GM03348 (cell line): ENCODE measurements around the gene STX17.

Experiments used
- DNase-seq: peaks from one replicate; pipeline ENCODE4 v3.0.0; 2012; ENCODE audit warnings: low spot score

The STX17 gene

DNA sequence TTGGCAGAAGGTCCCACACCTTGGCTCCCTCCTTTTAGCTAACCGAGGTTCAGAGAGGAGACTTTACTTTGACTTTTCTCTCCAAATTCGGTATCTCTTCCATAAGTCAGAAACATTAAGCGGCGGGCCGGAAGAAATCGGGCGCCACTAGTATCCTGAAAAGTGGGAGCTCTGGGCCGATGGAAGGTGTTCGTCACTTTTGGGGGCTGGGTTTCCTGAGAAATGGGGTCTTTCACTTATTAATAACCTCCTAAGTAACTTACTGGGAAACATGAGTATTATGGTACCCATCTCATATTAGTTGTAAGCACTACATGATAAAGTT is 716 bp downstream of the STX17 start:
- no peak for DNase-seq

DNA sequence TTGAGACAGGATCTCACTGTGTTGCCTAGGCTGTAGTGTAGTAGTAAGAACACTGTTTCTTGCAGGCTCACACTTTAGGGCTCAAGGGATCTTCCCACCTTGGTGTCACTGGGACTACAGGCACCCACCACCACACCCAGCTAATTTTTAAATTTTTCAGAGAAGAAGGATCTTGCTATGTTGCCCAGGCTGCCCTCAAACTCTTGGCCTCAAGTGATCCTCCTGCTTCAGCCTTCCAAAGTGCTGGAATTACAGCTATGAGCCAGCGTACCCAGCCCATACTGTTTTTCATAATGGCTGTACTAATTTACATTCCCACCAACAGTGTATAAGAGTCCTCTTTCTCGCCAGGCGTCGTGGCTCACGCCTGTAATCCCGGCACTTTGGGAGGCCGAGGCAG is 5.1 kb downstream of the STX17 start:
- no peak for DNase-seq

DNA sequence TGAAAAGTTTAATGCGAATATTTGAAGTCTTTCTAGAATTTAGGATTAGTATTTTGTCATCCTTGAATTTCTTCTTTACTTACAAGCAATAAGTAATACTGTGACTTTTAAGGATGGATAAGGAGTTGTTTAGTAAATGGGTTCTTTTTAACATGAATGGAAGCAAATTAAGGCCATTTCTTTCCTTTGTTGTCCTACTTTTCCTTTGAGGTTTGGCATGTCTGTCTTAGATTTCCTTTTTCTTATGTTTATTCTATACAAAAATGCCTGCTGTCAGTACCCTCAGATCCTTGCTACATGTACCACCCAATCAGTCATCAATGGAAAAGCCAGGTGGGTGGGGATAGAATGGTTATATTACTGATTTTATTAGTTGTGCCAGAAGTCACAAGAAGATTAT is 10.2 kb downstream of the STX17 start:
- DNase-seq = no peak

DNA sequence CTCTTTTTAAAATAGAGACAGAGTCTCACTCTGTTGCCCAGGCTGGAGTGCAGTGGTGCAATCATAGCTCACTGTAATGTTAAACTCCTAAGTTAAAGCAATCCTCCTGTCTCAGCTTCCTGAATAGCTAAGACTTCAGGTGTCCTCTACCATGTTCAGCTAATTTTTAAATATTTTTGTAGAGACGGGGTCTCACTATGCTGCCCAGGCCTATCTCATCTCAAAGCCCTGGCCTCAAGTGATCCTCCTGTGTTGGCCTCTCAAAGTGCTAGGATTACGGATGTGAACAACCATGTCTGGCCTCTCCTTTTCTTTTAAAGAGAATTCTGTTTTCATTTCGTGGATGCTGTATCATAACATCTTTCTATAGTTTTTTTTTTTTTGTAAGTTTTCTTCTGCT is 11.7 kb downstream of the STX17 start:
- DNase-seq = no peak

DNA sequence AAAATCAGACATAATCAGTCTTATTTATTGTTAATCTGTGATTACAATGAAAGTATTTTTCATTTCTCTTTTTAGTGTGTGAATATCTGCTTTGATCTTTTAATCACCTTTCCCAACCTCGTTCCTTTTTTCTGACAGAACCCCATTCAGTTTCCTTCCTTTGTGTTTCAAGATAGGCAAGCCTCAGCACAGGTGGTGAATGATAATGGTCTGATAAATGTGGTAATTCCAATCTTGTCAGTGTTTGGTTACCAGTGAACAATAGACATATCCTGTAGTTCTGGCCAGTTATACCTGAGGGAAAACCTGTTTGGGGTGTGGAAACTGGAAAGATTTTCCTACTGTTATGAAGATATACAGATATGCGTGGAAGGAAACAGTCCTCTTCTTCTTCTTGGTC is 13.5 kb downstream of the STX17 start:
- DNase-seq = no peak

DNA sequence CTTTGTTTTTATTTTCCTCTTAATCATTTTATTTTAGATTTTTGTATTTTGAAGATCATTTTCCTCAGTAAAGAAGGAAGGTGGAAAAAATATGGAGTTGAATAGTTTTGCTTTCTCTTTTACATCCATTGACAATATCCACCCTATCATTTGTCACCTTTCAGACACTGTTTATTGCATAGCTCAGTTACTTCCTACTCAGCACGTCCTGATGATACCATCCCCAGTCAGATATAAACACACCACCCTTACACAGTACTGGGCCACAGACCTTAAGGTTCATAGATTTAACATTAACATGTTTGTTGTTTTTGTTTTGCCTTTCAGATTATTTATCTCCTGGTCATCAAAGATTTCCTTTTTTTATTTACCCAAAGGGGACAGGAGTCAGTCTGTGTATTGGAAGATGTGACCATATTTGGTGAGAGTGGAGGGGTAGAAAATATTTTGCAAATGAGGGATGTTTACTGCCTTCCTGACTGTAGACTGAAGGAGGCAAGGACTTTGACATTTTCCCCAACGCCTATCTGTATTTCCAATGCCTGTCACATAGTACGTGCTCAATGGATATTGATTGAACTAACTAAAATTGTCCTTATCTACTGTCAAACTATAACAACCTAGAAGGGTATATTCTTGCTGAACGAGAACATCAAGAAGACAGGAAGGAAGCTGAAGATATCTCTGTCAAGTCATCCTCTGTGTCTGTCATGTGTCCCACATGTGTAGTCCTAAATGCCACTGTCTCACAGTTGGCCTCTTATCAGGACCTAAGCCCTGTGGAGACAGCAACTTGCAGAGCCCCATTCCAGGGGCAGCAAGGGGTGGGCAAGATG is 15.6 kb downstream of the STX17 start:
- DNase-seq = no peak

DNA sequence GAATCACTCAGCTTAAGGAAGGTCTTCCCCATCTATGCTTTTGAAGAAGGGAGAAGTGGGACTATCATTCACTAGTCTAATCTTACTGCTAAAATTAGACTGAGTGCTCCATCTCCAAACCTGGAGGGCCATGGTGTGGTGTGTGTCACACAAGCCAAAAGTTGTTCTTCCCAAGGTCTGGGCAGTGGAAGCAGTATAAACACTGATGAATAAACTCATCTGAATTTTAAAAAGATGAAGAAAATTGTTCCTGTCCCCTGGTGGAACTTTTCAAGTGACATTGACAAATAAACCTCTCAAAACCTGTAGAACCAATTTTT is 16.2 kb downstream of the STX17 start:
- DNase-seq = no peak

DNA sequence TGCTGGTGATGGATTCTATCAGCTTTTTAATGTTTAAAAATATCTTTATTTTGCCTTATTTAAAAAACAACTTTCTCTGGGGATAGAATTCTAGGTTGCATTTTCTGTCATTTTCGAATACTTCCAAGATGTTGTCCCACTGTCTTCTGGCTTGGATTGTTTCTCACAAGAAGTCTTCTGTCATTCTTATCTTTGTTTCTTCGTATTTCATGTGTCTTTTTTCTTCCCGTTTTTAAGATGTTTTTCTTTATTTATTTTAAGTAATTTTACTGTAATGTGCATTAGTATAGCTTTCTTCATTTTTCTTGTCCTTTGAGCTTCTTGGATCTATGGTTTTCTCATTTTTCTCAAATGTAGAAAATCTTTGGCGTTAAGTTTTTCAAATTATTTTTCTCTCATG is 19.1 kb downstream of the STX17 start:
- DNase-seq = no peak

DNA sequence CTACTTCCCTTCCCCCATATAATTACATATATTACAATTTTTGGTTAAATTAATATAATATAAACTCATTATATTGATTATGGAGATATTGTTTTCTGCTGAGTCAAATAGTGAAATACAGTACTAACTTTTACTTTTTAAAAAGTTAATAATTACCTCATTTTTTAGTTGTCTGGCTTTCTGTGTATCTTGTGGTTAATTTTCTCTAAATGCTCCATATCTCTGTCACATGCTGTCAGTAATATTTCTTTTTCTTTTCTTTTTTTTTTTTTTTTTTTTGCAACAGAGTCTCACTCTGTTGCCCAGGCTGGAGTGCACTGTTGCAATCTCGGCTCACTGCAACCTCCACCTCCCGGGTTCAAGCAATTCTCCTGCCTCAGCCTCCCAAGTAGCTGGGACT is 23.2 kb downstream of the STX17 start:
- no peak for DNase-seq

DNA sequence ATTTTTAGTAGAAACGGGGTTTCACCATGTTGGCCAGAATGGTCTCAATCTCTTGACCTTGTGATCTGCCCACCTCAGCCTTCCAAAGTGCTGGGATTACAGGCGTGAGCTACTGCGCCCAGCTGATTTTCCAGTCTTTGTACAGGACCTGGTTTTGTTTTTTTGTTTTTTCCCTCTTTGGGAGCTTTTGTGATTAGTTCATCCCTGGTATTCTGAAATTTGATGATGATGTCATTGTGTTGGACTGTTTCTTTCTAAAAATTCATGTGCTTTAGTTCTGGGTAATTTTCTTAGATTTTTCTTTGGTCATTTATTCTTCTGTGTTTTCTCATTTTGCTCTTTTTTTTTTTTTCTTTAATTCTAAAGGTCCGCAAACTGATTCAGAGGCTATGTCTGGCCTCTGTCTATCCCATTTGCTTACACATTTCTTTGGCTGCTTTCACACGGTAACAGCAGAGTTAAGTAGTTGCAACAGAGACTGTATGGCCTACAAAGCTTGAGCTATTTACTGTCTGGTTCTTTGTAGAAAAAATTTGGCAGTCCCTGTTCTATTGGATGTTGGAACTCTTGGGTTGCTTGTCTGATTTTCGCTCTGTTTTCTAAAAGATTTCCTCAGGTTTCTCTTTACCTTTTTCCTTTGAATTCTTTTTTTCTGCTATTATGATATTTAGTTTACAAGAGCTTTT is 24.8 kb downstream of the STX17 start:
- DNase-seq = peak; percentile 11

DNA sequence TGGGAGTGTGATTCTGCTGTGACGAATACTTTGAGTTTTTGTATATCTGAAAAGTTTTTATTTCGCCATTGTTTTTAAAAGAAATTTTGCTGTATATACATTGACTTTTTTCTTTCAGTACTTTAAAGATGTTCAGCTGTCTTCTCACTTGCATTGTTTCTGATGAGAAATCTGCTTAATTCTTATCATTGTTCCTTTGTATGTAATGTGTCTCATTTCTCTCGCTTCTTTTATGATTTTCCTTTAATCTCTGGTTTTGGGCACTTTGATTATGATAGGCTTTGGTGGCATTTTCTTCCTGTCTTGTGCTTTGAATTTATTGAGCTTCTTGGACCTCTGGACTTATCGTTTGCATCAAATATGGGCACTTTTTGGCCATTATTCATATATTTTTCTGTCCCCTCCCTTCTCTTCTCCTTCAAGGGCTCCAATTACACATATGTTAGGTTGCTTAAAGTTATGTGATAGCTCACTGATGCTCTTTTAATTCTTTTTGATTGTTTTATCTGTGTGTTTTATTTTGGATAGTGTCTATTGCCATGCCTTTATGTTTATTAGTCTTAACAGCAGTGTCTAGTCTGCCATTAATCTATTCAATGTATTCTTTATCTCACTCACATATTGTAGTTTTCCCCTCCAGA is 30.6 kb downstream of the STX17 start:
- no peak for DNase-seq

DNA sequence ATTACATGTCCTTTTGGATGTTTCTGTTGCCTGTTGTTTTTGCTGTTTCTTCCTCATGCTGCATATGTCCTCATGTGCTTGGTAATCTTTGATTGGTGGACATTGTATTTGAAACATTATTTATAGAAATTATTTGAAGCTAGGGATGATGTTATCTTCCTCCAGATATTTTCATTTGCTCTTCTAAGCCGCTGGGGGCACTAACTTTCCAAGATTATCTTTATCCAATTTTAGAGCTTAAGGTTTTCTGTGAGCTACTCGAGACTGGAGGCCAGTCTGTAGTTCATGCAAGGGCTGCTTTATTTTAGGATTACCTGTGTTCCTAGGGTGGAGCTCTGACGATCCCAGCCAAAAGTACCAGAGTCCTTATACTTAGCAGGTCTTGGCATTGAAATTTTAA is 40.9 kb downstream of the STX17 start:
- DNase-seq = peak; percentile 12

DNA sequence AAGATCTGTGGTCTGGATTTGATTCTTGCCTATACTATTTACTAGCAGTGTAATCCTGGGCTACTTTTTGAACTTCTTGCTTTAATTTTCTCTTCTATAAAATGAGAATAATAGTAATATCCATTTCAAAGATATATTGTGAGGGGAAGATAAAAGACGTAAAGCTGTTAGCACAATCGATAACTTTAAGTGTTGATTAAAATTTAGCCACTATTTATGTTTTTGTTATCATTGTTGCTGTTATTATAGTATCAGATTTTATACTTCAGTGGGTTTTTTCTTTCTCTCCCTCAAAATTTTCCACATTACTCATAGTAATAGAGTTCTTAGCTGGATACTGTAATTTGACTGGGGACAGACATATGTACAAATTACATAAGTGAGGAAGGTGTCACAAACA is 42.0 kb downstream of the STX17 start:
- no peak for DNase-seq

DNA sequence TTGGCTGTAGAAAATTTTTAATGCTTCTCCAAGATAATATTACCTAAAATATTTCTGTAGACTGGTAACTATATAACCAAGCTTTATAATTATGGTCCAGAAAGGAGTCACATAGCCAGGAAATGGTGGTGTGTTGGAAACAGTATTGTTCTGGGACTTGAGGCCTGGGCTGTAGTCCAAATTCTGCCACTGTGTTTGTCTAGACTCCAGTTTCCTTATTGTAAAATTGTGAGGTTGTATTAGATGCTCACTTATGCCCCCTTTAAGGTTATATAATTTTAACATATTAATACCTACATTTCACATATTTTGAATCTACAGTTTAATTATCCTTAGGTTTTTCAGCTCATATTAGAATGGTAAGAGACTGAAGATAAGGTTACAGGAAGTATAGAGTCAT is 42.4 kb downstream of the STX17 start:
- no peak for DNase-seq

DNA sequence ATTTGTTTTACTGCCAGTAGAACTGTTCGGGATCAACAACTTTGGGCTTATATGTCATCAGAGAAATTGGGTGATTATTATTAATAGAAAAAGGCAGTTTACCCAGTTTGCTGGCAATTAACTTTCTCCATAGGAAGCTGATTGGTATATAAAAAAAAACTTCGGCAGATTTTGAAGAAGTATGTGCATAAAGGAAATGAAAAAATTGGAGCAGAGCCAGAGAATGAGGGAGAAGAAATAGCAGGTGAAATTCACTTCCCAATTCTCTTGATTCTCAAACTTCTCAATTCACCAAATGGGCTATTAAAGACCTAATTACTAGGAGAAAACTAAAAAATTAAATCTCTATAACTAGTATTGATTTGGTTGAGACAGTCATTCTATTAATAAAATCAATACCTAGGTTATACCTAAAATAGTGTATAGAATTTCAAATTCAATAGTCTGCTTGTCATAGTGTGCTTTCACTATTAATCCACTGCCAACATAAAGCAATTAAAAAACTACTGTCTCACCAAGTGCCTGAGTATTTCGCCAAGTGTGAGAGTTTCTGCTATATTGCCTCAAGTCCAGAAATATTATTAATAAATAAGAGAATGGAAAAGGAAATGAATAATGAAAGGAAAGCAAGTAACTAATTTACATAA is 47.5 kb downstream of the STX17 start:
- DNase-seq = no peak

DNA sequence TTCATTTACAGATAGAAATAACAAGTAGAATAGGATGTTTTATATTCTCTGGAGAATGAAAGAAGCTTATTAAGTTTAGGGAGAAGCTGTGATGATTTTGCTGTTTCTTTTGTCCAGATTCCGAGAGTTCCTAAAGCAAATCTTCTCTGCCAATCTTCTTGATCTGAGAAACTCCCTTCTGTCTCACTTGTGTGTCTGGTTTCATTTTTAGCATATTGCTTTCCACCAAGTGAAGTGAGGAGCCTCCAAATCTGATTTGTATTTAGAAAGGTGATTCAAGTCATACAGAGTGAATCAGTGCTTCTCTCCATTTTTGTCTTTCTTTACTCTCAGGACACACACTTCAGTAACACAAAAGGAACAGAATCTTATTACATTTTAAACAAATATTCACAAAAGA is 48.4 kb downstream of the STX17 start:
- DNase-seq = no peak

DNA sequence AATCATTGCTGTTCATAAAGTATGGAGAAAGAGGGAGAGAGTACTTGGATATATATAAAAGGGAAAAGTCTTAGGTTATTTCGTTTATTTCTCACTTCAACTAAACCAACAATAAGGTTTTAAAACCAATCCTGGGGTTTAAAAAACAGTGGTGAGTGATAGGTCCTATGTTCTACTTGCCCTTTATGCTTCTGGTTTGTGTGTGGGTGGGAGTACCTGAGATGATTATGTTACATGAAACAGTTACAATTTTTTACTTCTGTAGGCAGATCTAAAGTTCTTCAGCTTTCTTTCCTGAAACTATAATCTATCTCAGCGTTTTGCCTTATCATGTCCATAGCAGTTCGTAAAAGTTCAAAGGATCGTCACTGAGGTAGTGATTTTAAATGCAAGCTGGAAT is 49.2 kb downstream of the STX17 start:
- DNase-seq = no peak

DNA sequence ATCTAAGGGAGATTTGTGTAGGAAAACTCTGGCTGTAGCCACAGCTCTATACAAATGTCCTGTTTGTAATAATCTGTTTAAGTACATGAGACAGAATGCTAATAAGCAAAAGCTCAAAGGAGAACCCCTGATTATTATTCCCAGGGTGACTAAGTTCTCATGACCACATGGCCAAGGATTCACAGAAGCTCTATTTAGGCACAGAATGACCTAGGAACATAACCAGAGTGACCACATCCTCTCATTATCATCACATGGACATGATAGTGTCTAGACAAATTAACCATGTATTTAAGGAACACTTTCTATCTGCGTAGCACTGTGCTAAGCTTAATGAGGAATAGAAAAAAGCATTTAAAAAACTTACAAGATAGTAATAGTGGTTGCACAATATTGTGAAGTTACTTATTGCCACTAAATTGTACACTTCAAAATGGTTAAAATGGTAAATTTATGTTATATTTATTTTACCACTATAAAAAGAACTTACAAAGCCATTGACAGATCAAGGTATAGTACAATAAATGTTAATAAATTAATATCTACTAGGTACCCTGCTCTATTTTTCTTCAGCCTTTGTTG is 56.3 kb downstream of the STX17 start:
- DNase-seq = no peak

DNA sequence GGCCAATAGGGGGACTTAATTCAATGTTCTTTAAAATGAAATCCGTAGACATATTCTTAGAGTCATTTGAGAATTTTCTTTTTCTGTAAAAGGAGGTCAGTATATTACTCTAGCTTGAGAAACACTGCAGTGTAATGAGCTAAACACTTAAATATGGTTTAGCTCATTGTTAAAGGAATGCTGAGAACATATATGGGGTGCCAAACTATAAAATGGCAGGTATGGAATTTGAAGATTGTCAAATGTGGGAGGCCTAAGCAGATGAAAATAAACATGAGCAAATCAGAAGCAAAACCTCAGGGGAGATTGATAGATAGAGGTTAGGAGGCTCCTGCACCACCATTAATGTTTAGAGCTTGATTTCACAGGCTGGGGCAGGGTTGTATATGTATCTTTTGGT is 57.9 kb downstream of the STX17 start:
- DNase-seq = no peak

DNA sequence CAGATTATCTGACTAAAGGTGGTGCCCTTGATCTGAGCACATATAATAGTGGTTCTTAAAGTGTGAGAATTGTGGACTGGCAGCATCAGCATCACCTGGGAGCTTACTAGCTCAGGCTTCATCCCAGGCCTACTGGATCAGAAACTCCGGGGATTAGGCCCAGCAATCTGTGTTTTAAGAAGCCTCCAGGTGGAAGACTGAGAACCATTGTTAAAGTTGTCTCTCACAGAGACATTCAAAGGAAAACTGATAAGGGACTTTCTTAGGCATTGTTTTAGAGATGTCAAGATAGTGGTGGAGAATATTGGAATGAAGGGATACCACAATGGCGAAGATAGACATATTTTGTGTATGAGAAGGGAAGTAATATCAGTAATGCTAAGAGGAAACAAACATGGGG is 59.5 kb downstream of the STX17 start:
- DNase-seq = no peak

DNA sequence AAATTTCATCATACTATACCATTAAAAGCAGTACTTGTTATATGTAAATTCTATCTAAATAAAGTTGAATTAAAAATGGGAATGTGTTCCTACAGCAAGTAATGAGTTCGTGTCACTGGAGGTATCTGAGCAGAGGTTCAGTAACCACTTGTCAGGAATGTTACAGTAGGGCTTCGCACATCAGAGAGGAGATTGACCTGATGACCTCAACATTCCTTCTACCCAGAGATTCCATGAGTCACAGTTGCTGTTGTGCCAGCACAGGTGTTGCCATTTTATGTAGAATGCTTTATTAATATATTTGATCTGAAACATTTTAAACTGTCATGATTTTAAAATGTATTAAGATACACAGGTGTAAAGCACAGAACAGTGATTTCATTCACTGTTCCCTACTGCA is 60.3 kb downstream of the STX17 start:
- DNase-seq = no peak

DNA sequence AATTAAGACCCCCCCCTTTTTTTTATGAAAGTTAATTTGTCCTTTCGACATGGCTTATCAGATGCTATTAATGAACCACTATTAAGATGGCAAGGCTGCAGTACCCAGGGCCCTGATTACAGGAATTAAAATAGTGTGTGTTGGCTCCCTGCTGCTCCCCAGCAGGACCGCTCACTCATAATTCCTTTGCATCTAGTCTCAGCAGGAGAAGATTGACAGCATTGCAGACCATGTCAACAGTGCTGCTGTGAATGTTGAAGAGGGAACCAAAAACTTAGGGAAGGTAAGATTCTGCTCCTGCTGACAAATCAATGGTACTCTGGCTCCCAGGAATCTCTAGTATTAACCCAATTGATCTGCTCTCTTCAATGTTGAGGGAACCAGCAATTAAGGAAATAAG is 61.0 kb downstream of the STX17 start:
- DNase-seq = no peak

DNA sequence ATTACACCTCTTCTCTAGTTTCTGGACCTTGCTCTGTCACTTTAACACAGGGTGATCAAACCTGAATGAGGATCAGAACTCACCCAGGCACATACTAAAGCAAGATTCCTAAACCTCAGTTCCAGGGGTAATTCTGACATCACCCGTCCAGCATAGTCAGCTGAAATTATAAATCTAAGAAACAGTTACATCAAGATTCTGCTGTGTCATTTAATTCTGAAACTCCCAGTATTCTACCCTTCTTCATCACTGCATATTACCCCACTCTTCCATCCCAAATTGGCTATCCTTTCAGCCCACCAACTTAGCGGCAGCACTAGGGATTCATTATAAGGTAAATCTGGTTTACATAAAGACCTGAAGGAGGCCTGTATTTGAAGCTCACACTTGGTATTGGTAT is 64.0 kb downstream of the STX17 start:
- DNase-seq = no peak
